Endothelial cell of umbilical vein (primary cell): ENCODE data around the gene TLCD3B. TPM values are rescaled to one million over a fixed set of nuclear protein-coding genes. Genes with fewer than 3 reads are reported as not detected.

Experiments used
- BruUV-seq: library from RNA; stranded (reverse); fragments of 400-500 nt; replicated peaks from 2 replicates; lab custom pipeline; 2021; lab: Mats Ljungman, UMichigan
- CTCF ChIA-PET: fragments of 300-600, 350-600 bp; sonication (Branson Sonifier 250); formaldehyde crosslinking; loops from one replicate; lab custom pipeline; 2021; ENCODE audit warnings: antibody characterized with exemption, inconsistent platforms; lab: Charles Lee
- POLR2A ChIA-PET: fragments of 300-600, 350-600 bp; sonication (Branson Sonifier 250); formaldehyde crosslinking; loops from one replicate; lab custom pipeline; 2021; ENCODE audit warnings: antibody characterized with exemption, inconsistent platforms; lab: Charles Lee
- DNase-seq: peaks from one replicate; pipeline ENCODE4 v3.0.0-alpha.2; 2011; ENCODE audit warnings: low read depth, low spot score
- FAIRE-seq: peaks from 2 replicates; lab custom pipeline; 2011; peaks lifted over from hg19 to GRCh38; lab: Jason Lieb, UNC
- H2AFZ ChIP-seq: 2 replicates; pipeline ENCODE4 v1.6.0; 2012; ENCODE audit warnings: low read depth, low read length, control low read depth, inconsistent platforms
- H3K27ac ChIP-seq: 2 replicates; pipeline ENCODE4 v1.5.1; 2011; ENCODE audit warnings: low read depth, mild to moderate bottlenecking, control low read depth, low read length, moderate library complexity; ENCODE audit not compliant: insufficient read depth
- H3K27me3 ChIP-seq, 2 experiments: 2 replicates each; pipeline versions ENCODE4 v1.6.0 to v1.6.1; 2011; ENCODE audit warnings: low read length in 2 of 2, mixed read lengths in 1 of 2; ENCODE audit not compliant: control insufficient read depth in 2 of 2, insufficient read depth in 2 of 2
- H3K36me3 ChIP-seq, 2 experiments: 2 replicates in 1 of 2; 3 replicates in 1 of 2; pipeline ENCODE4 v1.5.1; 2011; ENCODE audit warnings: low read length in 2 of 2, mild to moderate bottlenecking in 1 of 2, moderate library complexity in 1 of 2; ENCODE audit not compliant: control insufficient read depth in 2 of 2, insufficient read depth in 2 of 2; ENCODE audit errors: extremely low read depth in 1 of 2
- H3K4me1 ChIP-seq: 3 replicates; pipeline ENCODE4 v1.5.1; 2011; ENCODE audit warnings: mild to moderate bottlenecking, low read length; ENCODE audit not compliant: control insufficient read depth, insufficient read depth; ENCODE audit errors: extremely low read depth
- H3K4me2 ChIP-seq: 2 replicates; pipeline ENCODE4 v1.6.1; 2011; ENCODE audit warnings: low read length, control low read depth, mixed read lengths; ENCODE audit not compliant: insufficient read depth
- H3K4me3 ChIP-seq, 3 experiments: fragments of 200-600 bp in 1 of 3; sonication (generic), shearing (Covaris generic) in 1 of 3; replicated peaks in 1 of 3; 2 replicates each; pipeline ENCODE4 v1.5.1; 2011 to 2016; ENCODE audit warnings: control low read depth in 3 of 3, low read length in 3 of 3, mild to moderate bottlenecking in 2 of 3, inconsistent platforms in 1 of 3, low read depth in 1 of 3, moderate library complexity in 1 of 3; ENCODE audit not compliant: insufficient read depth in 1 of 3
- H3K79me2 ChIP-seq: 2 replicates; pipeline ENCODE4 v1.6.0; 2012; ENCODE audit warnings: low read length, inconsistent platforms; ENCODE audit not compliant: control insufficient read depth, insufficient read depth
- H3K9ac ChIP-seq: replicated peaks from 2 replicates; pipeline ENCODE3; 2011; ENCODE audit warnings: low read length, control low read depth; ENCODE audit not compliant: insufficient read depth; ENCODE audit errors: extremely low read depth
- H3K9me1 ChIP-seq: replicated peaks from 3 replicates; pipeline ENCODE4 v1.6.0; 2011; ENCODE audit warnings: mild to moderate bottlenecking, low read length; ENCODE audit not compliant: control insufficient read depth, insufficient read depth; ENCODE audit errors: extremely low read depth
- H3K9me3 ChIP-seq: replicated peaks from 2 replicates; pipeline ENCODE4 v1.5.1; 2012; ENCODE audit warnings: low read length, inconsistent platforms; ENCODE audit not compliant: control insufficient read depth, insufficient read depth
- H4K20me1 ChIP-seq: replicated peaks from 2 replicates; pipeline ENCODE3; 2011; ENCODE audit warnings: mild to moderate bottlenecking, low read length; ENCODE audit not compliant: control insufficient read depth, insufficient read depth; ENCODE audit errors: extremely low read depth
- CTCF ChIP-seq, 2 donors: IDR thresholded peaks; 1 replicate in 1 of 2; 2 replicates in 1 of 2; pipeline ENCODE4 v1.5.1; 2011; ENCODE audit warnings: low read length in 2 of 2, mild to moderate bottlenecking in 2 of 2, moderate library complexity in 2 of 2, control low read depth in 1 of 2, inconsistent platforms in 1 of 2, low read depth in 1 of 2; ENCODE audit not compliant: insufficient read depth in 1 of 2; ENCODE audit errors: extremely low read depth in 1 of 2
- EZH2 ChIP-seq: IDR thresholded peaks from 2 replicates; pipeline ENCODE4 v1.6.1; 2012; ENCODE audit warnings: borderline replicate concordance, low read depth, mild to moderate bottlenecking, moderate library complexity, low read length, inconsistent platforms; ENCODE audit not compliant: severe bottlenecking
- FOS ChIP-seq: IDR thresholded peaks from 2 replicates; pipeline ENCODE4 v1.6.1; 2011; ENCODE audit warnings: mild to moderate bottlenecking, low read length, moderate library complexity, borderline replicate concordance; ENCODE audit not compliant: insufficient read depth
- GATA2 ChIP-seq: IDR thresholded peaks from 2 replicates; pipeline ENCODE4 v1.7.0; 2011; ENCODE audit warnings: low read depth, mild to moderate bottlenecking, moderate library complexity, mixed read lengths, low read length; ENCODE audit not compliant: insufficient read length, insufficient read depth
- JUN ChIP-seq: IDR thresholded peaks from 2 replicates; pipeline ENCODE4 v1.6.1; 2011; ENCODE audit warnings: borderline replicate concordance, low read depth; ENCODE audit not compliant: insufficient read length, insufficient read depth
- MAX ChIP-seq: IDR thresholded peaks from 2 replicates; pipeline ENCODE4 v1.6.1; 2011; ENCODE audit not compliant: insufficient read depth, insufficient read length
- MYC ChIP-seq: IDR thresholded peaks from one replicate; pipeline ENCODE4 v1.6.1; 2011; ENCODE audit warnings: mild to moderate bottlenecking, low read depth, low read length
- POLR2A ChIP-seq: IDR thresholded peaks from 2 replicates; pipeline ENCODE4 v1.6.1; 2012; ENCODE audit warnings: low read depth, mild to moderate bottlenecking, control low read depth, low read length
- POLR2AphosphoS5 ChIP-seq: IDR thresholded peaks from 2 replicates; pipeline ENCODE4 v1.6.1; 2012; ENCODE audit warnings: low read depth, mild to moderate bottlenecking, control low read depth, low read length, moderate library complexity; ENCODE audit not compliant: insufficient read depth
- dilution Hi-C: fragments of 300-500 bp; cut with MboI; formaldehyde crosslinking; loops from one replicate; pipeline ENCODE4 v1.15.0; 2019; ENCODE audit warnings: low sequenced_read_pairs; ENCODE audit not compliant: extremely low pct_ligation_motif_present
- intact Hi-C: fragments of 100-400 bp; cut with micrococcal nuclease; formaldehyde crosslinking; loops from one replicate; pipeline ENCODE4 v1.10.0; 2022
- polyA plus RNA-seq, 4 experiments: library from polyadenylated mRNA; depleted of rRNA in 3 of 4; stranded (reverse) in 3 of 4; unstranded in 1 of 4; fragments of >200 nt; gene quantifications; 2 replicates each; pipeline versions ENCODE4 v1.2.1 to v1.2.3, GENCODE V29; 2011 to 2012; ENCODE audit warnings: missing spikeins in 1 of 4
- total RNA-seq: library from RNA; stranded (reverse); gene quantifications from 2 replicates; pipeline ENCODE4 v1.2.3, GENCODE V29; 2021

TLCD3B gene
- total and polyA plus RNA-seq, 2 donors (not counting 3 experiments of a cell fraction or from before 2014, with no cell fraction given): 0.37 to 0.86 TPM

GRCh38 chr16:29993903-29994599 is 37.0 kb downstream of the TLCD3B start:
- Histone ChIP-seq H3K36me3 (peaks cover 15 to 33% of the 10 kb centered on the region in 2 experiments), H3K4me3 (no peak overlapping the region), H4K20me1 (no peaks in the 10 kb centered on the region), H3K4me1 (peaks cover 22% of the 10 kb centered on the region), H3K9me1 (no peaks in the 10 kb centered on the region), H3K27me3 (no peaks in the 10 kb centered on the region), H3K79me2 (peaks cover 7% of the 10 kb centered on the region), H3K9me3 (no peaks in the 10 kb centered on the region), H3K27ac (no peak overlapping the region), H3K9ac (no peak overlapping the region), H3K4me2 (no peak overlapping the region), H2AFZ (no peak overlapping the region)
- intact Hi-C loops (no loop called here), dilution Hi-C loops (loop anchor here (10.0 kb wide), 1 partner anchor 189 kb away; the partner anchor contains the start of gene MAZ)
- no peak for DNase-seq
- TF ChIP-seq MAX (no peak), POLR2A (no peak), MYC (no peak), POLR2AphosphoS5 (no peak), JUN (no peak), EZH2 (no peak), GATA2 (no peak), CTCF (IDR thresholded peaks at IDR 0.05; ENCODE audit: extremely low read depth in 1 of 2, insufficient read depth in 1 of 2, low read depth in 1 of 2, low read length in 2 of 2) (no peak), FOS (no peak)
- FAIRE-seq: no peak
- no TSS peak for BruUV-seq
- ChIA-PET CTCF (interaction anchor here (0.9 to 1.8 kb wide), 7 partner anchors 12 to 161 kb away, joined by 3 to 5 read pairs (median 3); partner anchors contain the start of gene TMEM219), POLR2A (interaction anchor here (0.6 to 0.8 kb wide), 2 partner anchors 11 to 21 kb away, joined by 3 read pairs; partner anchors contain the start of gene TAOK2)
